Activated T-helper 2 cell treated with anti-CD3 and anti-CD28 coated beads, Interferon-gamma antibody, Interleukin-2, Interleukin-4, amounts not matched to agents 10 μg/mL and 5 μg/mL and 100 μg/mL, durations not matched to agents 14 hours and 24 hours and 36 hours (primary cell): ENCODE results near the gene AGO4. TPM values are rescaled to one million over a fixed set of nuclear protein-coding genes. Genes with fewer than 3 reads are reported as not detected.

Experiments
- DNase-seq: peaks from one replicate; pipeline ENCODE4 v3.0.0; 2021; ENCODE audit warnings: low spot score
- H3K27ac Mint-ChIP-seq: one replicate; pipeline ENCODE4 v1.8.0; 2021; ENCODE audit warnings: mixed read lengths
- H3K27me3 Mint-ChIP-seq: one replicate; pipeline ENCODE4 v1.8.0; 2021; ENCODE audit warnings: low read depth, mixed read lengths
- H3K36me3 Mint-ChIP-seq: one replicate; pipeline ENCODE4 v1.8.0; 2021; ENCODE audit warnings: low read depth, mixed read lengths
- H3K4me1 Mint-ChIP-seq: one replicate; pipeline ENCODE4 v1.8.0; 2021; ENCODE audit warnings: low read depth, mixed read lengths
- H3K4me3 Mint-ChIP-seq: one replicate; pipeline ENCODE4 v1.8.0; 2021; ENCODE audit warnings: low read depth, mild to moderate bottlenecking, moderate library complexity, mixed read lengths
- H3K9me3 Mint-ChIP-seq: one replicate; pipeline ENCODE4 v1.8.0; 2021; ENCODE audit warnings: mixed read lengths
- intact Hi-C: fragments of 100-400 bp; cut with micrococcal nuclease; formaldehyde crosslinking; loops from one replicate; pipeline ENCODE4 v1.15.1; 2023
- total RNA-seq: library from RNA; stranded (reverse); gene quantifications from 2 replicates; pipeline ENCODE4 v1.2.3, GENCODE V29; 2022

The AGO4 gene
- total RNA-seq, 1 donor from 2014 or later, result 10.0 TPM

DNA sequence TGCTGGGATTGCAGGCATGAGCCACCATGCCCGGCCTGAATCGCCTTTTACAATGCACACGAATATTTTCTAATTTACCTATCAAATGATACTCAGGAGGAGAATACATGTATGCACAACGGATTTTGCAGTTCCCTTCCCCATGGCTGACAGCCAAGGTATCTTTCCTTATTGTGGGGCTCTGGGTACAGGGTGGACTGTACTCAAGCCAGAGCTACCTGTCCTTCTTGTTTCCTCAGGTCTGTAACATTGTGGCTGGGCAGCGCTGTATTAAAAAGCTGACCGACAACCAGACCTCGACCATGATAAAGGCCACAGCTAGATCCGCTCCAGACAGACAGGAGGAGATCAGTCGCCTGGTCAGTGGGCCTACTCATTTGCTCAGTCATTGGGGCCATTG, 93.4 kb downstream of the AGO4 start:
- intact Hi-C loops, result no loop called here
- H3K36me3 Mint-ChIP-seq, result peaks cover 38% of the 10 kb centered on the region
- no peaks in the 10 kb centered on the region for H3K9me3 Mint-ChIP-seq
- no peak for DNase-seq
- no peaks in the 10 kb centered on the region for H3K27me3 Mint-ChIP-seq
- no peak overlapping the region for H3K4me3 Mint-ChIP-seq
- H3K4me1 Mint-ChIP-seq, result no peaks in the 10 kb centered on the region
- H3K27ac Mint-ChIP-seq, result no peak overlapping the region

DNA sequence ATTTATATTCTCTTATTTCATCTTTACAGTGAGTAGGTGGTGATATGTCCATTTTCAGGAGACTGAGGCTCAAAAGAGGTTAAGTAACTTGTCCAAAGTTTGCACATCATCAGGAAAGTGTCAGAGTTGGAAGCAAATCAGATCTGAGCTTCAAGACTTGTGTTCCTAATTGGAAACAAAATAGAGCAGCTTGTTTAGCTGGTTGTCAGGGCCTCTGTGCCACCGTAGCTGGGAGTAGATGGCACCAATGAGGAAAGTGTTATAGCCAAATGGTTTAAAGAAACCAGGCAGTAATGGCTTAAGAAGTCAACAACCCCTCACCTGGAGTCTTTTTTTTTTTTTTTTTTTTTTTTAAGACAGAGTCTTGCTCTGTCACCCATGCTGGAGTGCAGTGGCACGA, 94.9 kb downstream of the AGO4 start:
- Mint-ChIP-seq H3K36me3 (peaks cover 35% of the 10 kb centered on the region), H3K27me3 (no peaks in the 10 kb centered on the region), H3K27ac (no peak overlapping the region), H3K4me1 (no peaks in the 10 kb centered on the region), H3K4me3 (no peak overlapping the region), H3K9me3 (no peaks in the 10 kb centered on the region)
- intact Hi-C loops, result no loop called here
- no peak for DNase-seq

Other genes with a start within 250 kb of the AGO4 start
- 0.50 and 0.51 TPM in 2 replicates for gene TFAP2E, start 234.7 kb upstream of the AGO4 start, total RNA-seq
- gene PSMB2, start 166.5 kb upstream of the AGO4 start, total RNA-seq, result 123 and 124 TPM in 2 replicates
- gene C1orf216, start 89.1 kb upstream of the AGO4 start, total RNA-seq, result 25.4 and 26.2 TPM in 2 replicates
- gene CLSPN, start 38.0 kb upstream of the AGO4 start, total RNA-seq, result 55.2 and 55.8 TPM in 2 replicates
- 36.9 and 38.6 TPM in 2 replicates for gene AGO1, start 75.2 kb downstream of the AGO4 start, total RNA-seq
- 21.2 and 26.7 TPM in 2 replicates for gene AGO3, start 123.1 kb downstream of the AGO4 start, total RNA-seq